NT2/D1 (cell line): ENCODE results near the gene SKAP1.

ENCODE experiments used
- SUZ12 ChIP-seq: IDR thresholded peaks from 2 replicates; pipeline ENCODE4 v1.6.1; 2011; ENCODE audit not compliant: insufficient read length, insufficient read depth; ENCODE audit errors: extremely low read depth
- YY1 ChIP-seq: IDR thresholded peaks from 2 replicates; pipeline ENCODE4 v1.6.1; 2011; ENCODE audit not compliant: insufficient read length, insufficient read depth
- ZNF274 ChIP-seq: IDR thresholded peaks from 2 replicates; pipeline ENCODE4 v1.6.1; 2011; ENCODE audit warnings: mild to moderate bottlenecking, low read depth, low read length

DNA sequence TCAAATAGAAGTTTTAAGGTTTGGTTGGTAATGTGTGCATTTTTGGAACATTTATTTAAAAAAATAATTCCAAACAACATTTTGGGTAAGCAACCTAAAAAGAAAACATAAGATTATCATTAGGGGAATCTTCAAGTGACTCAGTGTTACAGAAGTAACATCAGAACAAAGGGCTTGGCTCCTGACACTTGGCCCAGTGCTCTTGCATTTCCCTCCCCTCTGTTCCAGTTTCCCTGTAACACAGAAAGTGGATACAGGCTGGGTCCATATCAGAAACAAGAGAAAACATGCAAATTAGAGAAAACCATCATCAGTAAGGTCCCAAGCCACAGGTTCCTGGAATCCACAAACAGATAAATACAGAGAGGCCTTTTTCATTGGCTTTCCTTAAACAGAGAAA, 40.1 kb downstream of the SKAP1 start:
- TF ChIP-seq ZNF274 (no peak), YY1 (no peak), SUZ12 (no peak)
